H1 (cell line): Measurements from ENCODE around the gene NCOA1. TPM values are rescaled to one million over a fixed set of nuclear protein-coding genes. Genes with fewer than 3 reads are reported as not detected.

Experiments
- CHD7 ChIP-seq: fragments of 300-600 bp; sonication (generic); IDR thresholded peaks from 2 replicates; pipeline ENCODE4 v1.7.1; 2012; ENCODE audit warnings: low read length, moderate library complexity, mild to moderate bottlenecking, inconsistent platforms; ENCODE audit not compliant: insufficient replicate concordance
- polyA plus RNA-seq, 7 experiments: library from polyadenylated mRNA; depleted of rRNA in 3 of 7; stranded (reverse) in 5 of 7; unstranded in 2 of 7; fragments of >200 nt in 5 of 7; fragments of 200-250 nt in 2 of 7; gene quantifications; 1 replicate in 5 of 7; 2 replicates in 1 of 7; 4 replicates in 1 of 7; pipeline versions ENCODE4 v1.2.1 to v1.2.3, GENCODE V29; 2011 to 2013; ENCODE audit warnings: missing spikeins in 2 of 7, mixed read lengths in 2 of 7
- total RNA-seq: library from RNA; stranded (reverse); fragmentation: NEBNext Ultra II Directional; extraction: Animal tissue kit (Norgen Biotek cat#: 25700); gene quantifications from 2 replicates; pipeline ENCODE4 v1.2.1, GENCODE V29; 2021

The NCOA1 gene
- total and polyA plus RNA-seq, 2 of the 8 experiments (the other 6 are each of a cell fraction or from before 2014, with no cell fraction given), result 12.8 to 17.9 TPM

GRCh38 chr2:24816404-24816803 lies 325.4 kb downstream of the NCOA1 start (continued):
- no peak for TF ChIP-seq CHD7
